Middle frontal gyrus (tissue), 1 donor: ENCODE data around the gene LRRC18.

ENCODE experiments used
- DNase-seq: peaks from one replicate; pipeline ENCODE4 v3.0.0-alpha.2; 2015; ENCODE audit warnings: low spot score; ENCODE audit errors: extremely low spot score

Gene LRRC18

DNA sequence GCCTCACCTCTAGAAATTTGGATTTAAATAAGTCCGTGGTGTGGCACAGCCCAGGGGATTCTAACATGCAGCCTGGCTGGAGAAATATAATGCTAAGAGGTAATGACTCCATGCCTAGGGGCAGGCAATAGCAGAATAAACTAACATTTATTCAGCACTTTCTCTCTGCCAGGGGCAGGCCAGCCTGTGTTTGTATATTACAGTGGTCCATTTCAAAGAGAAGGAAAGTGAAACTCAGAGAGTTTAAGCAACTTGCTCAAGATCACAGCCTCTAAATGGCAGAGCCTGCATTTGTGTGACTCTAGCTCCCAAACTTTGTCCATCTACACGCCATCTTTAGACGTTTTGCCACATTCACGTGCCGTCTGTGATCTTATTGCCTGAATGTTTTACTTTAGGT lies 6.7 kb upstream of the LRRC18 start:
- no peak for DNase-seq

GRCh38 chr10:48945441-48946130 lies 5.9 kb upstream of the LRRC18 start:
- no peak for DNase-seq

GRCh38 chr10:48944171-48944570 lies 4.5 kb upstream of the LRRC18 start:
- no peak for DNase-seq

GRCh38 chr10:48943096-48943495 lies 3.5 kb upstream of the LRRC18 start:
- no peak for DNase-seq

DNA sequence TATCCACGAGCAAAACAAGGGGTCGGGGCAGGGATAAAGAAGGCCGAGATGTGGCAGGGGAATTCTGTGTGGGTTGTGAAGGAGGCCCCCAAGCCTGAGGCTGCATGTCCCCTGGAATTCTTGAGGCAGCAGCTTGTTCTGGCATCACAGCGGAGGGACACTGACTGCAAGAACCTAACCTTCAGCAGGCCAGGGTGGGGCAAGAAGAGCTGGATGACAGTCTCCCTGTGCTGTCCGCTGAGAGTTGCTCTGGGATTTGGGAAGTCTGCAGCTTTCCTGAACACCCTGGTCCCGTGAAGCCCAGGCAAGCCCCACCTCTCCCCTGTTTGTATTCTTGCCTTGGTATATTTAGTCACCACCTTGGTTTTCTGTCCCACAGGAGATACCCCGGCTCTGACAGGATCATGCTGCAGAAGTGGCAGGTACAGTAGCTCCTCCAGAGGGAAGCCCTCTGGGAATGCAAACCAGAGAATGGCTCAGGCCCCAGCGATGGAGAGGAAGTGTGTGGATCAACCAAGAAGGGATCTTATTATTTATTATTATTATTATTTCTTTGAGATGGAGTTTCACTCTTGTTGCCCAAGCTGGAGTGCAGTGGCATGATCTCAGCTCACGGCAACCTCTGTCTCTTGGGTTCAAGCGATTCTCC lies 1.9 kb upstream of the LRRC18 start:
- no peak for DNase-seq

DNA sequence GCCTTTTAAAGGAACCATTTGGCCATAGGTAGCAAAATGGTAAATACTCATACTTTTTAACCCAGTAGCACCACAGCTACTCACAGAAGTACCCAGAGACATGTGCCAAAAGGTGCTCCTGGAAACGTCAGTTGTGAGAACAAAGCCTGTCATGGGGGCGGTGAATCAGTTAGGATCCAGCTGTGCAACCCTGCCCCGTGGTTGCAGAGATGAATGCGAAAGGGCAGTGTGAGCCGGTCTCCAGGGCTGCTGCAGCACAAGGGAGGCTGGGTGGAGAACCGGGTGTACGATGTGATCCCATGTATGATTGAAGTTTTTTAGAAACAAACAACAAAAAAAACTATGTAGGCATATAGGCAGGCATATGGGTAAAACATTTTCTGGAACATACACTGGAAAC lies 1.3 kb upstream of the LRRC18 start:
- DNase-seq: no peak

GRCh38 chr10:48940372-48940771 lies 732 bp upstream of the LRRC18 start:
- DNase-seq: no peak

- DNase-seq: no peak
Observed at GRCh38 chr10:48938990-48939536, 577 bp downstream of the LRRC18 start.

DNA sequence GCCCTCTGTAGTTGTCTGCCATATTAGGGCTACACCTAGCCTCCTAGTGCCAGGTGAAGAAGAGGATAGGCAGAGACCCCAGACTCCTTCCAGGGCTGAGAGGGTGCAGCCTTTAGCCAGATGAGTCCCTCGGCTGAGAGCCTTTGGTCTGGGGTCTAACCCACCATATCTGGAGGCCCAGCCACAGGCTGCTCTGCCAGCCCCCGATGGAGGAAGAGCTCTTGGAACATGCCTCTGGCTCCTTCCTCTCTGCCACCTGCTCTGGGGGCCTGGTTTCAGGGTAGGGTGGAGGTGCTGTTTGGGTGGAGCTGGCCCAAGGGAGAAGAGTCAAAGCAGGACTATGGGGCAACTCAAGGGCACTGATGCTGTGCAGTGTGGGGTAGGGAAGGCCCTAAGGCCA lies 1.4 kb downstream of the LRRC18 start:
- no peak for DNase-seq

GRCh38 chr10:48937796-48938195 lies 1.8 kb downstream of the LRRC18 start:
- no peak for DNase-seq

- no peak for DNase-seq
Observed at GRCh38 chr10:48935577-48935976, 4.1 kb downstream of the LRRC18 start.

GRCh38 chr10:48934672-48935501 lies 4.8 kb downstream of the LRRC18 start:
- no peak for DNase-seq

- DNase-seq: no peak
Observed at GRCh38 chr10:48932831-48933664, 6.6 kb downstream of the LRRC18 start.

DNA sequence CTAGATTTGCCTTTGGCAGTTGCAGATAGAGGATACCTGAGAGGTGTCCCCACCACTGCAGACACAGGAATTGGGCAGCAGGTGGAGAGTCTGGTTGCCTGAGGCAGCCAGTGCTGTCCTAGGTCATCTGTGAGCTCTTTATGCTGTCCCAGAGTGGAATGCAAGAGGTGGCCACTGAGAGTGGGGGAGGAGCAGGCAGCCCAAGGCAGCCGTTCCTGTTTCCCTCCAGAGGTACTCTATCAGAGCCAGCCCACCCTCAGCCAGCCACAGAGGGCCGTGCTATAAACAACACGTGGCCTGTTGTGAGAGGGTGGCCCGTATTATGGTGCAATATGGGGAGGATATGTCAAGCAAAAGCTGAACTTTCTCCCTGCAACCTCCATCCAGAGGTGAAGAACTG lies 8.5 kb downstream of the LRRC18 start:
- no peak for DNase-seq

GRCh38 chr10:48929413-48929990 lies 10.1 kb downstream of the LRRC18 start:
- no peak for DNase-seq

DNA sequence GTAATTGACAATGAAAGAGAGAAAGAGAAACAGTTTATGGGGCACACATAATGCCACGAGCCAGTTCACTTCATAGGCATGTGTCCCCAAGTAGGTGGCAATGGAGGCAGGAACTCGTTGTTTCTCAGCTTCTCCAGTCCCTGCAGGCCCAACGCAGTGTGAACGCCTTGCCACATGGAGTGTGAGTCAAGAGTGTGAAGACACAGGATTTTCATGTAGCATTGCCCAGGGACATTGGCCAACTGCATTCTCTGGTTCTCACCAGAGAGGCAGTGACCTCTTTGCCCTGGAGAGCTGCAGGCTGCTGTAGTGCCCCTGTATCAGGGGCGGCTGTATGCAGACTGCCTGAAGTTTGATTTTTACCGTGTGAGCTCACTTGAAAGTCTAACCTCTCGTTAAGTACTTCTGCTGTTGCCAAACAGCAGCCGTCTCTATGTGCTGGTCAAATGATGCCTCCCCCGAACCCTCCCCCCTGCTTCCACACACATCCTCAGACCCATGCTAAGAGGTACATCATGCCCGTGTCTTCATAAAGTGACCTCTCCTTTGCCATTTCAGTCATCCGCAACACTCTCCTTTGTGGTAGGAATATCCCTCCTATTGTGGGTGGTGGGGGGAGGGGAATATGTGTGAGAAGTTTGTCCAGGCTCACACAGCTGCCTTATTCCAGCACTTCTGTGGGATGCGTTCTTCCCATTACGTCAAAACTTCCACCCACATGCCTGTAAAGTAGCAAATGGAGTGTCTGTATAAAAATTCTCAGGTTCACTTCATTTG lies 12.7 kb downstream of the LRRC18 start:
- DNase-seq: no peak

DNA sequence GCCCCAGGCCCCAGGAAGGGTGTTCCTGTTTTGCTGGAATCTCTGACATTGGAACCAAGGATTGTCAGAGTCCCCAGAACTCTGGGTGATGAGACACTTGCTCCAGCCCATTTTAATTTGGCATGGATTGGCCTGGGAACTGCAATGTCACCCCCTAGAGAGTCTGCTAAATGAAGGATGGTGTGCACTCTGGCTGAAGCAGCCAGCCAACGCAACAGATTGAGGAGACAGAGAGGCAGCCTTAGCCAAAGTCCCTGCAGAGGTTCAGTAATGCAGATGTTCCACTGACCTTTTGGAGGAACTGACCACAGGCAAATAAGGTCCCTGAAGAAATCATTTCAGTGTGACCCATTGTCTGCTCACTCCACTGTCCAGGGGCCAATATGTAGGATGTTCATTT lies 13.4 kb downstream of the LRRC18 start:
- no peak for DNase-seq

GRCh38 chr10:48924988-48925387 lies 14.7 kb downstream of the LRRC18 start:
- no peak for DNase-seq

DNA sequence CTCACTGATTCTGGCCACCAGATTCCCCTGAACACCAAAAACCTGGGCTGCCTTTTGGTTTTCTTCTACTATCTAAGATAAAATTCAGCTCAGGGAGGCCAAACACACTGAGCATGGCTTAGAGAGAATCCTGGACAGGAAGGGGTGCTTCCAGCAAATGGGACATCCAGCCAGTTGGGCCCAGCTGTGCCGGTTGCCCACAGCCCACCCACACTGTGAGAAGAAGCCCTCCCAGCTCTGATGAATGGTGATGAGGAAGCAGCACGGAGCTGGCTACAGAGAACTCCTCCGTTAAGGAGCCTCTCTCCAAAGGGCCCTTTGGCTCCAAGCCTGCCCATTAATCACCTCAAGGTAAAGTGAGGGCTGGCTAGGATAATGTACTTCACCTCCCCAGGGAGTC lies 15.9 kb downstream of the LRRC18 start:
- no peak for DNase-seq

DNA sequence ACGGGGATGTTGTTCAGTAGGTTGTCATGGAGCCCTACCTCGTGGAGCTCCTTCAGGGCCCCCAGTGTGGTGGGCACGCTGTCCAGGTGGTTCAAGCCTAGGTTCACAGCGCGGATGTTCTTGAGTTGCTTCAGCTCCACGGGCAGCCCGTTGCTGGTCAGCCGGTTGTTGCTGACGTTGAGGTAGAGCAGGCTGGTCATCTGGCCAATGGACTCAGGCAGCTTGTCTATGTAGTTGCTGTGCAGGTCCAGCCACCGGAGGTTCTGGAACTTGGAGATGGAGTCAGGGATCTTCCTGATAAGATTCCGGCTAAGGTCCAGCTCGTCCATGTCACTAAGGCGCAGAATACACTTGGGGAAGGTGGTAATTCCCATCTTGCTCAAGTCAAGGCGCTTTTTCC lies 26.0 kb downstream of the LRRC18 start:
- no peak for DNase-seq
